PC-9 (cell line): Measurements from ENCODE around the gene CNIH2.

Experiments used
- EZH2 ChIP-seq: fragments of 200-600 bp; sonication (generic); IDR thresholded peaks from 2 replicates; pipeline ENCODE4 v1.8.0; 2017; ENCODE audit warnings: antibody characterized with exemption, low read depth
- TF ChIP-seq, protein P1 (sequence below): fragments of 200-600 bp; sonication (generic); conservative IDR thresholded peaks from 2 replicates; pipeline ENCODE4 v1.6.1; 2017; ENCODE audit warnings: mixed run types, antibody characterized with exemption, mild to moderate bottlenecking, moderate library complexity

DNA sequence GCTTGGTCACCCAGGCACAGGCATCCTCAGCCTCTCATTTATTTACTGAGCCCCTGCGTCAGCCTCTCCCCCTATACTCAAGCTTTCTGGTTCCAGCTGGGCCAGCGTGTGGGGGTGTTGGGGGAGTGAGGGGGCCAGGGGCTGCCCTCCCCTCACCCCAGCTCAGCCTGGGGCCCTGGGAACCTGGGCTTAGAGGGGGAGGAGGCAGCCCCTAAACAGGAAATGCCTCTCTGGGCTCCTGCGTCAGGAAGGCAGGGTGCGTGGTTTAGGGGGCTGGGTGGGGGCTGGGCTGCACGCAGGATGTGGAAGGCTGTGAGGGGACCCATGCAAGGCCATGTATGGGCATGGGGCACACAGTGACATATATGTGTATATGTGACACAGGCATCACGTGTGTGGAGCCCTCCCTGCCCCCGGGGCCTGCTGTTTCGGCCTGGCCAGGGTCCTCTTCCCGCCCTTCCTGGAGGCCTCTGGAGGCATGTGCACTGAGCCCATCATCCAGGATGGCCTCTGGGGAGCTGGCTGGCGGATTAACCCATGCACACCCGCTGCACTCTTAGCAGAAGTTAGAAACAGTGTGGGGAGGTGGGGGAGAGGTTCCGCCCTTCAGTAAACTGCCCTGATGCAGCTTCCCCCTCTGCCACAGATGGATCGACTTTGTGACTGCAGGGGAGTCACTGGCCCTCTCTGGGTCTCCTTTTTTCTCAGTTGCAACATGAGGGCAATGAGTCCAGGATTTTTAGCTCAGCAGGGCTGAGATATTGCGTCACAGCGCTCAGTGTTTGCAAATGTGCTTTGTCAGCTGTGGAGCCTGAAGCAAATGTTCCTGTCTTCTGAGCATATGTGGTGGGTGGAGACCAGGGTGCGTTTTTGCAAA is 40.0 kb downstream of the CNIH2 start:
- TF ChIP-seq, protein P1, sequence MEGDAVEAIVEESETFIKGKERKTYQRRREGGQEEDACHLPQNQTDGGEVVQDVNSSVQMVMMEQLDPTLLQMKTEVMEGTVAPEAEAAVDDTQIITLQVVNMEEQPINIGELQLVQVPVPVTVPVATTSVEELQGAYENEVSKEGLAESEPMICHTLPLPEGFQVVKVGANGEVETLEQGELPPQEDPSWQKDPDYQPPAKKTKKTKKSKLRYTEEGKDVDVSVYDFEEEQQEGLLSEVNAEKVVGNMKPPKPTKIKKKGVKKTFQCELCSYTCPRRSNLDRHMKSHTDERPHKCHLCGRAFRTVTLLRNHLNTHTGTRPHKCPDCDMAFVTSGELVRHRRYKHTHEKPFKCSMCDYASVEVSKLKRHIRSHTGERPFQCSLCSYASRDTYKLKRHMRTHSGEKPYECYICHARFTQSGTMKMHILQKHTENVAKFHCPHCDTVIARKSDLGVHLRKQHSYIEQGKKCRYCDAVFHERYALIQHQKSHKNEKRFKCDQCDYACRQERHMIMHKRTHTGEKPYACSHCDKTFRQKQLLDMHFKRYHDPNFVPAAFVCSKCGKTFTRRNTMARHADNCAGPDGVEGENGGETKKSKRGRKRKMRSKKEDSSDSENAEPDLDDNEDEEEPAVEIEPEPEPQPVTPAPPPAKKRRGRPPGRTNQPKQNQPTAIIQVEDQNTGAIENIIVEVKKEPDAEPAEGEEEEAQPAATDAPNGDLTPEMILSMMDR: no peak
- TF ChIP-seq EZH2: no peak
